HG03095 (cell line): ENCODE measurements around the gene FRMPD4.
"Not testable (repeated sequence)": the region's sequence is repeated elsewhere in the genome, so short reads cannot be mapped to it uniquely, and the experiment has no call there.

ENCODE experiments used
- ATAC-seq: cut with Tn5 transposase; IDR thresholded peaks from one replicate; pipeline ENCODE4 v1.9.1; 2021; ENCODE audit warnings: moderate library complexity; ENCODE audit not compliant: unreplicated experiment

Gene FRMPD4

DNA sequence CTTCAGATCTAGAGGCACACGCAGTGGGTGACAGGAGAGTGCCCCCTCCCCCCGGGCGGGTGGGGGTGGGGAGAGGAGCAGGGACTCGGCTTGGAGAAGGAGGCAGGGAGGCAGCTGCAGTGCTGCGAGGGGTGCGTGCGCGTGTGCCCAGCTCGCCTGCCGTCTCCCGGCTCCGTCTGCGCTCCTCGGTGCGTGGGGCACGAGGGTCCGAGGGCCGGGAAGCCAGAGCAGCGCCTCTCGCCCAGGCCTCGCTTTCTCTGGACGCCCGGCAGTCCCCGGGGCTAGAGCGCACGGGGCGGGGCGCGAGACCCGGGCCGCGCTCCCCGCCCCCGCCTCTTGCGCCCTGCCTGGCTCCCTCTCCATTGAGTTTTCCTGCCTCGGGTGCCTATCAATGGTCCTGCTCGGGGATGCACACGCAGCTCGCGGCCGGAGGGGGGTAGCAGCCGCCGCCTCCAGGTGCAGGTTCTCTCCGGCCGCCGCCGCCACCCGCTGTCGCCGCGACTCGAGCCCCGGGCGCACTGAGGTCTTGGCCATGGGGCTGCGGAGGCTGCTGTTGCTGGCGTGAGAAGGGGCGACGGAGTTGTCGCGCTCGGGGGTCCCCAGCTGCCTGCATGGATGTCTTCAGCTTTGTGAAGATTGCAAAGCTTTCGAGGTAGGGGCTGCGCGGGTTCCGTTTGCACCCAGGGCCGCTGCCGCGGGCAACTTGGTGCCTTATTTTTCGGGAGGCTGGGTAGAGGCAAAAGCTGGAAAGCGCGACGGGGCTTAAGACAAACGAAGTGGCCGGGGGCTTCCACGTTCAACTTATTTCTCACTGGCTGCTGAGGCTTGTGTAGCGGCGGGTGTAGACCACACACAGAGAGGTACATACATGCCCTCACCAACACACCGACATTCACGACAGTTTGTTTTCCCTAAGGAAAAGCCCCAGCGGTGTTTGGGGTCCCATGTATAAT lies at the start of gene FRMPD4:
Gene FRMPD4 (plus strand): TSS at position 113 of the 953 bp plus-strand sequence. CDS start 499 bp downstream, at position 612.
- no peak for ATAC-seq

DNA sequence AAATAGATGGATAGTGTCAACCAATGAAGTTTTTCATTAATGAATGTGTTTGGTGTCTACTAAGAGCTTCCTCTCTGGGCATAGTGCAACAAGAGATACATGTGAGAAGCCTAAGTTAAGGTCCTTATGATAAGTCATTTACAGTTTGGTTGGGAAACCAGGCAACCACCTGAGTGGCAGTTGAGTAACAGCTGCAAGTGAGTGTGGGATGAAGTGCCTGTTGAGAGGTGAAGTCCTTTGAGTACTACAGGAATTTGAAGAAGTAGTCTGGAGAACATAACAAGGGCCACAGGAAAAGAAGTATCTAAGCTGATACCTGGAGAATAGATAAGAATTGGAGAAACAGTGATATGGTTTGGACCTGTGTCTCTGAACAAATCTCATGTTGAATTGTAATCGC lies 48.5 kb upstream of the FRMPD4 start:
- no peak for ATAC-seq

GRCh38 chrX:12113321-12113720 lies 25.0 kb upstream of the FRMPD4 start:
- no peak for ATAC-seq

- no peak for ATAC-seq
Observed at GRCh38 chrX:12115377-12115776, 22.9 kb upstream of the FRMPD4 start.

- ATAC-seq = no peak
Observed at GRCh38 chrX:12118134-12118533, 20.1 kb upstream of the FRMPD4 start.

GRCh38 chrX:12128017-12128416 lies 10.3 kb upstream of the FRMPD4 start:
- ATAC-seq = no peak

GRCh38 chrX:12137951-12138360 lies 317 bp upstream of the FRMPD4 start:
- ATAC-seq = no peak

- ATAC-seq = no peak
Observed at GRCh38 chrX:12139934-12140611, 1.8 kb downstream of the FRMPD4 start.

DNA sequence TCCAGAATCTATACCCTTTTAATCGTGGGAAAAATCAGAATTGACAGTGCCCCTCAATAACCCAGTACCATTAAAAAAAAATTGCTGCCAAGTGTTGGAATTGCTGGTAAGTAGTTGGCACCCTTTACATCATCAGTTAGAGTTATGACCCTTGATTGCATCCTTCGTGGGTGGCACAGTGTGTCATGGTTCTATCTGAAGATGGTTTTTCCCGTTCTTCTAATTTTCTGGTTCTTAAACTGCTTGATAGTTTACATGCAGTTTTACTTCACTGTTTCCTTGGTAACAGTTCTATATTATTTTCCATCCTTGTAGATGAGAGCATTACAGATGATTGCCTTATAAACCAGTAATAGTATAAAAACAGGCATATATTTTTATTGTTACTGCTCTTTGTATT lies 3.2 kb downstream of the FRMPD4 start:
- no peak for ATAC-seq

DNA sequence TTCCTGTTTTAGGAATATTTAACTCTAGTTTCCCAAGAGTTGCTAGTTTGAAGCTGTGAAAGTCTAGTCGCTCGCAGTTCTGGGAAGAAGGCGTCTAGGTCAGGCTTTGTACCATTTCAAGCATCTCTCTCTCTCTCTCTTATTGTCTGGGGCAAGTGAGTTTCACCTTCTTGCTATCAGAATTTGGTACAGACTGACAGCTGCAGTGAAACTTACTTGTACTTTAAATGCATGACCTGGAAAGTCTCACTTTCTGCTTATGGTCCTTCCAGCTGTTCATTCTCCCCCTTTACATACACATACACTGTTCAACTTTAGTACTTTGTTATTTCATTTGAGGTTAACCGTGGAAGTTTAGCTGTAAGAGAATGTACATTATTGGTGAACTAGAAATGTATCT lies 4.4 kb downstream of the FRMPD4 start:
- no peak for ATAC-seq

DNA sequence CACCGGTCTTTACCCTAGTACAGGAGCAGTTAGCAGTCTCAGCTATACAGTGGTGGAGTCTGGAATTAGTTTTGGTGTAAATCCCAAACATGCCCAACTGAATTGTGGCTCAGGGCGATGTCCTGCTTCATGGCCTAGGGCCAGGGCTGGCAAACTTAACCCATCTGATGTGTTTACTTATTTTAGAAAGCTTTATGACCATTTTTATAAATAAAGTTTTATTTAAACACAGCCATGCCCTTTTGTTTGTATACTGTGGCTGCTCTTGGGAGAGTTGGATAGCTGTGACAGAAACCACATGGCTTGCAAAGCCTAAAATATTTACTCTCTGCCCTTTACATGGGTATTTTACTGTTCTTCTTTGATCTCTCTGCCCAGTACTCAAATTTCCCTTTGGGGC lies 7.1 kb downstream of the FRMPD4 start:
- no peak for ATAC-seq

- ATAC-seq = no peak
Observed at GRCh38 chrX:12149670-12150407, 11.6 kb downstream of the FRMPD4 start.

DNA sequence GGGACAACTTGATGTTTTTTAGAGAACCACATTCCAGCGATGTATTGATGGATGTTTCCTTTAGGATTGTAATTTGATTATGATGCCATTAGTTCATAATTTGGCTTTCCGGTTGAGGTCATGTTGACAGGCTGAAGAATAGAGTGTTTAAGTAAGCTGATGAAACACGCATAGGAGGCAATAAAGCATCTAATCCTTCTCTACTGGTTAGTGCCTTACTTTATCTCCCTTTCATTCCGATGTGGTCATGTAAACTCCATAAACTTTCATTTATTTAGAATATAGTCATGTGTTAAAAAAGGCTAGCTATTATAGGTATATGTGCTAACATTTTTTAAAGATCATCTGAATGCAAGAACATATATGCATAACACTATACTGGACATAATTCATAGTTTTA lies 15.0 kb downstream of the FRMPD4 start:
- no peak for ATAC-seq

- no peak for ATAC-seq
Observed at GRCh38 chrX:12153741-12154140, 15.5 kb downstream of the FRMPD4 start.

GRCh38 chrX:12159799-12160198 lies 21.5 kb downstream of the FRMPD4 start:
- ATAC-seq = no peak

GRCh38 chrX:12162420-12162819 lies 24.1 kb downstream of the FRMPD4 start:
- no peak for ATAC-seq

GRCh38 chrX:12164180-12164579 lies 25.9 kb downstream of the FRMPD4 start:
- not testable (repeated sequence) for ATAC-seq

DNA sequence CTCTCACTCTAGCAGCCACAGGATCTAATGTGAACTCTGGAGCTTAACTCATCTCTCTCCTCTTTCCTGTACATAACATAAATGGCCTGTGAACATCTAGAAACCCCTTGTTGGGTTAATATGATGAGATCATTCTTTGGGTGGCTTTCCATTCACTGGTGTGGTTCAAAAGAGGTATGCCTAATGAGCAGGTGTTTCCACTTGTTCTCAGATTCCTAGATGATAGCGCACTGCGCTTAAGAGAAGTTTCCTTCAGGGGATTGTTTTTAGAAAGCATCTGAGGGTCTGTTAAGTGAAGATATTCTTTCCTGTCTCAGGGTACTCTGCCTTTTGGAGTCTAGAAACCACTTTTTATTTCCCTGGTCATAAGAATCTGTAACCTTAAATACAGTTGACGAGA lies 32.5 kb downstream of the FRMPD4 start:
- ATAC-seq = no peak

- no peak for ATAC-seq
Observed at GRCh38 chrX:12174358-12174757, 36.1 kb downstream of the FRMPD4 start.

DNA sequence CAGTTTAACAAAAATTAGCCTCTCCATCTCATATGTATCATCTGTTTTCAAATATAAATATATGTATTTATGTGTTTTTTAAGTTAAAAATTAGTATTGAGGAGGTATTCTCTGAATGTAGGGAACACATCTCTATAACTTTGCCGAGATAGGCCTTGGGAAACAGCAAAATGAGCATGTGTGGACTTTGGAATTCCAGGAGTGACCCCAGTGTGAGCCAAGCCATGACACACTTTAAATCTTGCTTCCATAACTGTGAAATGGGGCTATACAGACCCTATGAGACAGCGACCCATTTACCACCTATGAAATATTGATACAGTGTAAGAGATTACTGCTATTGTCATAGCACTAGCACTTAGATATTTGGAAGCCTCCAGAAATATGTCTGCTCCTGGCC lies 58.8 kb downstream of the FRMPD4 start:
- no peak for ATAC-seq

- ATAC-seq = no peak
Observed at GRCh38 chrX:12206413-12206812, 68.1 kb downstream of the FRMPD4 start.
